ENCODE results near the gene SLC25A36. TPM values are rescaled to one million over a fixed set of nuclear protein-coding genes. Genes with fewer than 3 reads are reported as not detected.

Gene SLC25A36
- total and polyA plus RNA-seq, 2 donors (not counting 3 experiments of a cell fraction or from before 2014, with no cell fraction given): 17.7 to 38.8 TPM

DNA sequence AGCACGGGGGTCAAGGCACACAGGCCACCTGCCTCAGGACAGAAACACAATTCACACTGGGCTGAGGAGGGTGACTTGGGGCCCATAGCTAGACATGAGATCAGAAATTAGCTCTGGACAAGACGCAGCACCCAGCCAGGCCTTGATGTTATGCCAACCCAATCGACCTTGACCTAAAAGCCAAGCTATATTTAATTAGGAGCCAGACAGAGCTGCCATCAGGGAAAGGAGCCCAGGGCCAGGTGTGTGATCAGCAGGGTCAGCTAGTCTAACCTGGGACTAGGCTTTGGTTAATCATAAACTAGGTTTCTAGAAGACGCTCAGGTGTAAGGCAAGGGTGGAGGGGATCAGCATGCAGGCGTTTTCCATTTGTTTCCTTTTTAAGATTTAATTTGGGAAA lies 23.9 kb upstream of the SLC25A36 start:
- TF ChIP-seq POLR2AphosphoS5 (IDR thresholded peaks at IDR 0.05; ENCODE audit: insufficient read depth, low read depth, low read length) (no peak), EZH2 (IDR thresholded peaks at IDR 0.05; ENCODE audit: borderline replicate concordance, low read depth, low read length, severe bottlenecking) (no peak), FOS (IDR thresholded peaks at IDR 0.05; ENCODE audit: borderline replicate concordance, insufficient read depth, low read length) (no peak), GATA2 (IDR thresholded peaks at IDR 0.05; ENCODE audit: insufficient read depth, insufficient read length, low read depth, low read length) (no peak), JUN (IDR thresholded peaks at IDR 0.05; ENCODE audit: borderline replicate concordance, insufficient read depth, insufficient read length, low read depth) (no peak), MYC (IDR thresholded peaks at IDR 0.05; ENCODE audit: low read depth, low read length) (no peak)
- TF ChIP-seq, protein P1, sequence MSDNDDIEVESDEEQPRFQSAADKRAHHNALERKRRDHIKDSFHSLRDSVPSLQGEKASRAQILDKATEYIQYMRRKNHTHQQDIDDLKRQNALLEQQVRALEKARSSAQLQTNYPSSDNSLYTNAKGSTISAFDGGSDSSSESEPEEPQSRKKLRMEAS (IDR thresholded peaks at IDR 0.05; ENCODE audit: insufficient read depth, insufficient read length): no peak
- Histone ChIP-seq H3K27me3 (ENCODE audit: control insufficient read depth in 2 of 2, insufficient read depth in 2 of 2, low read length in 2 of 2) (peaks cover 0 to 3% of the 10 kb centered on the region in 2 experiments), H4K20me1 (replicated peaks; ENCODE audit: control insufficient read depth, extremely low read depth, insufficient read depth, low read length) (no peaks in the 10 kb centered on the region), H3K4me1 (ENCODE audit: control insufficient read depth, extremely low read depth, insufficient read depth, low read length) (no peaks in the 10 kb centered on the region), H2AFZ (ENCODE audit: low read depth, low read length) (no peak overlapping the region), H3K4me2 (ENCODE audit: insufficient read depth, low read length) (no peak overlapping the region), H3K27ac (ENCODE audit: insufficient read depth, low read depth, low read length) (no peak overlapping the region), H3K9me1 (replicated peaks; ENCODE audit: control insufficient read depth, extremely low read depth, insufficient read depth, low read length) (no peaks in the 10 kb centered on the region), H3K9me3 (replicated peaks; ENCODE audit: control insufficient read depth, insufficient read depth, low read length) (no peaks in the 10 kb centered on the region), H3K4me3 (replicated peaks in 1 of 3; ENCODE audit: insufficient read depth in 1 of 3, low read depth in 1 of 3, low read length in 3 of 3) (no peak overlapping the region), H3K36me3 (ENCODE audit: control insufficient read depth in 2 of 2, extremely low read depth in 1 of 2, insufficient read depth in 2 of 2, low read length in 2 of 2) (no peaks in the 10 kb centered on the region), H3K79me2 (ENCODE audit: control insufficient read depth, insufficient read depth, low read length) (no peaks in the 10 kb centered on the region), H3K9ac (replicated peaks; ENCODE audit: extremely low read depth, insufficient read depth, low read length) (no peak overlapping the region)
- no peak for FAIRE-seq
- ChIA-PET CTCF (interaction anchor here (1.0 to 1.6 kb wide), 2 partner anchors 9 to 14 kb away, joined by 4 to 5 read pairs; no protein-coding TSS in a partner anchor), POLR2A (no interaction called here)
- DNase-seq (ENCODE audit: low read depth, low spot score): no peak
- dilution Hi-C loops (cut with MboI; ENCODE audit: extremely low pct_ligation_motif_present, low sequenced_read_pairs) (no loop called here), intact Hi-C loops (cut with micrococcal nuclease) (no loop called here)
- BruUV-seq (replicated peaks): no TSS peak

DNA sequence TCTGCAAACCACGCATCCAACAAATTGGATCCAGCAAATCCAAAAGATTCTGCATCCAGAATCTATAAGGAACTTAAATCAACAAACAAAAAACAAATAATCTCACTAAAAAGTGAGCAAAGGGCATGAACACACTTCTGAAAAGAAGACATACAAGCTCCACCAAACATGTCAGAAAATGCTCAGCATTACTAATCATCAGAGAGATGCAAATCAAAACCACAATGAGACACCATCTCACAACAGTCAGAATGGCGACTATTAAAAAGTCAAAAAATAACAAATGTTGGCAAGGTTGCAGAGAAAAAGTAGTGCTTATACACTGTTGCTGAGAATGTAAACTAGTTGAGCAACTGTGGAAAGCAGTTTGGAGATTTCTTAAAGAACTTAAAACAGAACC lies 21.6 kb upstream of the SLC25A36 start:
- no TSS peak for BruUV-seq (replicated peaks)
- H3K4me2 ChIP-seq (ENCODE audit: insufficient read depth, low read length): no peak overlapping the region
- H4K20me1 ChIP-seq (replicated peaks; ENCODE audit: control insufficient read depth, extremely low read depth, insufficient read depth, low read length): no peaks in the 10 kb centered on the region
- H3K4me1 ChIP-seq (ENCODE audit: control insufficient read depth, extremely low read depth, insufficient read depth, low read length): no peaks in the 10 kb centered on the region
- POLR2A ChIA-PET: no interaction called here
- no peaks in the 10 kb centered on the region for H3K9me1 ChIP-seq (replicated peaks; ENCODE audit: control insufficient read depth, extremely low read depth, insufficient read depth, low read length)
- intact Hi-C loops (cut with micrococcal nuclease) (no loop called here), dilution Hi-C loops (cut with MboI; ENCODE audit: extremely low pct_ligation_motif_present, low sequenced_read_pairs) (no loop called here)
- no peak overlapping the region for H3K27ac ChIP-seq (ENCODE audit: insufficient read depth, low read depth, low read length)
- CTCF ChIA-PET: no interaction called here
- H3K27me3 ChIP-seq (ENCODE audit: control insufficient read depth in 2 of 2, insufficient read depth in 2 of 2, low read length in 2 of 2): peaks cover 0 to 3% of the 10 kb centered on the region in 2 experiments
- H3K36me3 ChIP-seq (ENCODE audit: control insufficient read depth in 2 of 2, extremely low read depth in 1 of 2, insufficient read depth in 2 of 2, low read length in 2 of 2): no peaks in the 10 kb centered on the region
- DNase-seq (ENCODE audit: low read depth, low spot score) (no peak), FAIRE-seq (no peak)
- TF ChIP-seq JUN (IDR thresholded peaks at IDR 0.05; ENCODE audit: borderline replicate concordance, insufficient read depth, insufficient read length, low read depth) (no peak), POLR2A (IDR thresholded peaks at IDR 0.05; ENCODE audit: low read depth, low read length) (no peak), FOS (IDR thresholded peaks at IDR 0.05; ENCODE audit: borderline replicate concordance, insufficient read depth, low read length) (no peak), MYC (IDR thresholded peaks at IDR 0.05; ENCODE audit: low read depth, low read length) (no peak), EZH2 (IDR thresholded peaks at IDR 0.05; ENCODE audit: borderline replicate concordance, low read depth, low read length, severe bottlenecking) (no peak)
- H3K4me3 ChIP-seq (replicated peaks in 1 of 3; ENCODE audit: insufficient read depth in 1 of 3, low read depth in 1 of 3, low read length in 3 of 3): no peak overlapping the region
- no peaks in the 10 kb centered on the region for H3K9me3 ChIP-seq (replicated peaks; ENCODE audit: control insufficient read depth, insufficient read depth, low read length)
- no peak overlapping the region for H3K9ac ChIP-seq (replicated peaks; ENCODE audit: extremely low read depth, insufficient read depth, low read length)
- no peaks in the 10 kb centered on the region for H3K79me2 ChIP-seq (ENCODE audit: control insufficient read depth, insufficient read depth, low read length)
- H2AFZ ChIP-seq (ENCODE audit: low read depth, low read length): no peak overlapping the region

Data from endothelial cell of umbilical vein (primary cell).